GM18526 (cell line): Measurements from ENCODE around the gene PDF.

ENCODE experiments used
- POLR2A ChIP-seq: IDR thresholded peaks from 3 replicates; pipeline ENCODE4 v1.6.1; 2011; ENCODE audit not compliant: insufficient read length; ENCODE audit errors: extremely low read depth

Gene PDF

GRCh38 chr16:69324013-69324531 is 6.3 kb downstream of the PDF start:
- no peak for TF ChIP-seq POLR2A

- TF ChIP-seq POLR2A, result no peak
Observed at GRCh38 chr16:69323415-69323814, 7.0 kb downstream of the PDF start.

GRCh38 chr16:69322343-69322742 is 8.0 kb downstream of the PDF start:
- TF ChIP-seq POLR2A, result no peak

GRCh38 chr16:69321080-69321479 is 9.3 kb downstream of the PDF start:
- no peak for TF ChIP-seq POLR2A

GRCh38 chr16:69320740-69321073 is 9.7 kb downstream of the PDF start:
- no peak for TF ChIP-seq POLR2A

- no peak for TF ChIP-seq POLR2A
Observed at GRCh38 chr16:69319826-69320739, 10.3 kb downstream of the PDF start.

- no peak for TF ChIP-seq POLR2A
Observed at GRCh38 chr16:69319381-69319780, 11.0 kb downstream of the PDF start.

- TF ChIP-seq POLR2A, result no peak
Observed at GRCh38 chr16:69318911-69319289, 11.5 kb downstream of the PDF start.

- no peak for TF ChIP-seq POLR2A
Observed at GRCh38 chr16:69318177-69318910, 12.0 kb downstream of the PDF start.

GRCh38 chr16:69316595-69317034 is 13.8 kb downstream of the PDF start:
- no peak for TF ChIP-seq POLR2A

GRCh38 chr16:69315486-69316311 is 14.7 kb downstream of the PDF start:
- no peak for TF ChIP-seq POLR2A

GRCh38 chr16:69314534-69314933 is 15.9 kb downstream of the PDF start:
- TF ChIP-seq POLR2A, result no peak

- no peak for TF ChIP-seq POLR2A
Observed at GRCh38 chr16:69313469-69313868, 16.9 kb downstream of the PDF start.

- no peak for TF ChIP-seq POLR2A
Observed at GRCh38 chr16:69311533-69312387, 18.6 kb downstream of the PDF start.
